A549 treated with DMSO at 1 μM for 4 hours (cell line): ENCODE results near the gene FCHO1. TPM values are rescaled to one million over a fixed set of nuclear protein-coding genes. Genes with fewer than 3 reads are reported as not detected.

Experiments used
- total RNA-seq: library from RNA; stranded (reverse); fragments of 200-300 nt; extraction: Qiagen RNA extraction; gene quantifications from 5 replicates; pipeline ENCODE4 v1.2.3, GENCODE V29; 2022; ENCODE audit warnings: low read depth

The FCHO1 gene
- 16.5 to 22.2 TPM (median 19.9 TPM) in 5 replicates for total RNA-seq

DNA sequence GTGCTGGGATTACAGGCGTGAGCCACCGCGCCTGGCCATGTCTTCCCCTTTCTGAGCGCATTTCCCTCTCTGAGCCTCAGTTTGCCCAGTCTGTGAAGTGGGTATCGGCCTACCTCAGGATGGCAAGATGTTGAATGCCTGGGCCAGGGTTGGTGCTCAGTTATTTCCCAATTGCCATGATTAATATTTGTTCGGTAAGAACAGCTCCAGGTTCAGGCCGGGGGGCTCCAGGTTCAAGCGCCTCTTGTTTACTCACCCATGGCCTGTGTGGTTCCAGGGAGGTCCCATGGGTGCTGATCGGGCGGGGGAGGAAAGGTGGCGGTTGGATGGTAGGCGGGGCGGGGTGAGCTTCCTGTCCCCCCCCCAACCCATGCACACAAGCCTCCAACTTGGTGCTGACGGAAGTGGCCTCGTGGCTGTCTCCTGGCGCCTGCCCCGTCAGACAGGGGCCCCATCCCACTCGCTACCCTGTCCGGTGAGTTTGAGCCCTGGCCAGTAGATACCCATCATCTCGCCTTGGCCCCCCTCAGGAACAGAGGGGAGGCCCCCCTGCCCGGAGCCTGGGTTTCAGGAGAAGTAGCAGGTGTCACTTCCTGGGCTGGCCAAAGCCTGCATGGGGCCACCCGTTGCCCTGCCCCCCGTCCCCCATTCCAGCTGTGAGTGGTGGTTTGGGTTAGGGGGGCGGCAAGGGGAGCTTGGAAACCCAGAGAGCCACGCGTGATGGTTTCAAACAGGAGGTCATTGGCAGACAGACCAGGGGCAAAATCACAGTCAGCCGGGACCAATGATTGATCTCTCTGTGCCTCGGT lies at the start of gene FCHO1:
Gene FCHO1 (plus strand): TSS at position 375 of the 809 bp plus-strand sequence. CDS start 3,688 bp downstream, outside the sequence.

GRCh38 chr19:17718947-17719711 lies 32.1 kb upstream of the FCHO1 start, which contains the start of gene MAP1S:
Gene MAP1S, plus strand, starts transcription at chr19:17719480. Its CDS starts 23 bp downstream, at chr19:17719503.

DNA sequence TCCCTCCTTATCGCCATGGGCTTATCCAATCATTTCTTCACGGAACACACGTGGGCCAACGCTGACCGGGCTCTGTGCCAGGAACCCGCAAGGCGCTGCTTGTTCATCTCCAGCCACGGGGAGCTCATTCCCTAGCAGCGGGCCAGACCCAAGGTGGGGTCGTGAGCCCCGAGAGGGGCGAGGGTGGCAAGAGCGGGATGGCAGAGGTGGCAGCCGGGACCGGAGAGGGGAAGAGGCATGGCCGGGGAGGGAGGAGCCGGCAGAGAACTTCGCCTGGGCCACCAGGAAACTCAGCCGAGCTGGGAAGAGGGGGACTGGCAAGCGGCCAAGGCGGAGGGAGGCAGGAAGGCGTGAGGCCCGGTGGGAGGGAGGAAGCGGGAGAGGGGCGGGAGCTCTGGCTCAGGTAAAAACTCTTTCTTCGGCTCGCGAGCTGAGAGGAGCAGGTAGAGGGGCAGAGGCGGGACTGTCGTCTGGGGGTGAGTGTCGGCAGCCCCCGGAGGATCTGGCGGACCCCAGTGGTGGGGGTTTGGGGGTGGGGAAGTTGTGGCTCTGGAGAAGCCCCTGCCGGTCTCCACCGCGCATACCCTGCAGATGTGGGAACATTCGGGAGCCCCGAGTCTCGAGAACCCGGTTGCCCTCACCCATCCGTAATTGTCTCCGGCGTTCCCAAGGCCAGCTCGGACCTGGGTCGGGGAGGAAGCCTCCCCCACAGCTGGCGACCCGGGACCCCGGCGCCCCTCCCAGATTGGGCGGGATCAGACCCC lies 43.6 kb downstream of the FCHO1 start, which contains the start of gene B3GNT3:
Gene B3GNT3 (plus strand): TSS at position 408 of the 764 bp plus-strand sequence. CDS start 12,670 bp downstream, outside the sequence.

GRCh38 chr19:17821190-17821589 lies 69.9 kb downstream of the FCHO1 start, which contains the start of gene INSL3:
Gene INSL3, minus strand, starts transcription at chr19:17821519. Its CDS starts 13 bp downstream, at chr19:17821506.

Other genes starting within 250 kb of the FCHO1 start
- 47.9 to 75.7 TPM (median 65.7 TPM) in 5 replicates for gene PGLS, start 239.8 kb upstream of the FCHO1 start, total RNA-seq
- gene COLGALT1, start 195.8 kb upstream of the FCHO1 start, total RNA-seq = 61.6 to 80.3 TPM (median 73.3 TPM) in 5 replicates
- 1.6 to 2.2 TPM (median 1.8 TPM) in 5 replicates for gene UNC13A, start 63.1 kb upstream of the FCHO1 start, total RNA-seq
- gene MAP1S, start 32.0 kb upstream of the FCHO1 start, total RNA-seq = 26.1 to 33.6 TPM (median 30.2 TPM) in 5 replicates
- gene B3GNT3, start 43.7 kb downstream of the FCHO1 start, total RNA-seq = 3.2 to 4.3 TPM (median 3.9 TPM) in 5 replicates
- 0.30 to 0.59 TPM (median 0.52 TPM) in 5 replicates for gene INSL3, start 70.0 kb downstream of the FCHO1 start, total RNA-seq
- gene JAK3, start 96.5 kb downstream of the FCHO1 start, total RNA-seq = 0.20 to 0.43 TPM (median 0.26 TPM) in 5 replicates
- 2,010 to 2,240 TPM (median 2,067 TPM) in 5 replicates for gene RPL18A, start 108.4 kb downstream of the FCHO1 start, total RNA-seq
- gene SLC5A5, start 120.5 kb downstream of the FCHO1 start, total RNA-seq = 0.13 to 0.24 TPM (median 0.13 TPM) in 5 replicates
- 87.8 to 113 TPM (median 92.8 TPM) in 5 replicates for gene CCDC124, start 181.5 kb downstream of the FCHO1 start, total RNA-seq
- 0.22 to 0.76 TPM (median 0.63 TPM) in 5 replicates for gene KCNN1, start 215.6 kb downstream of the FCHO1 start, total RNA-seq